Osteocyte (in vitro differentiated cells): ENCODE measurements around the gene CYSTM1. TPM values are rescaled to one million over a fixed set of nuclear protein-coding genes. Genes with fewer than 3 reads are reported as not detected.

Experiments used
- DNase-seq: peaks from one replicate; pipeline ENCODE4 v3.0.0; 2021; ENCODE audit warnings: mixed read lengths; ENCODE audit not compliant: unreplicated experiment; ENCODE audit errors: extremely low spot score
- H3K27ac Mint-ChIP-seq: one replicate; pipeline ENCODE4 v1.8.0; 2021; ENCODE audit warnings: mild to moderate bottlenecking, mixed read lengths; ENCODE audit not compliant: unreplicated experiment
- H3K27me3 Mint-ChIP-seq: one replicate; pipeline ENCODE4 v1.8.0; 2021; ENCODE audit warnings: mixed read lengths; ENCODE audit not compliant: unreplicated experiment
- H3K36me3 Mint-ChIP-seq: one replicate; pipeline ENCODE4 v1.8.0; 2021; ENCODE audit warnings: mixed read lengths; ENCODE audit not compliant: unreplicated experiment
- H3K4me1 Mint-ChIP-seq: one replicate; pipeline ENCODE4 v1.8.0; 2021; ENCODE audit warnings: mixed read lengths; ENCODE audit not compliant: unreplicated experiment
- H3K4me3 Mint-ChIP-seq: one replicate; pipeline ENCODE4 v1.8.0; 2021; ENCODE audit warnings: mild to moderate bottlenecking, moderate library complexity, mixed read lengths; ENCODE audit not compliant: unreplicated experiment
- H3K9me3 Mint-ChIP-seq: one replicate; pipeline ENCODE4 v1.8.0; 2021; ENCODE audit warnings: mixed read lengths; ENCODE audit not compliant: unreplicated experiment
- CTCF ChIP-seq: fragments of 200-600 bp; sonication (generic); IDR thresholded peaks from 2 replicates; pipeline ENCODE4 v1.5.0; 2021; ENCODE audit warnings: antibody characterized with exemption, mild to moderate bottlenecking, moderate library complexity
- total RNA-seq: library from RNA; stranded (reverse); gene quantifications from 2 replicates; pipeline ENCODE4 v1.2.1, GENCODE V29; 2021

Gene CYSTM1
- total RNA-seq, 1 donor from 2014 or later = 26.7 TPM

GRCh38 chr5:140136624-140137023 is 38.4 kb upstream of the CYSTM1 start:
- H3K27ac Mint-ChIP-seq = no peak overlapping the region
- peaks cover 3% of the 10 kb centered on the region for H3K27me3 Mint-ChIP-seq
- no peak overlapping the region for H3K4me3 Mint-ChIP-seq
- H3K36me3 Mint-ChIP-seq = no peaks in the 10 kb centered on the region
- peaks cover 8% of the 10 kb centered on the region for H3K4me1 Mint-ChIP-seq
- peaks cover 10% of the 10 kb centered on the region for H3K9me3 Mint-ChIP-seq
- no peak for TF ChIP-seq CTCF
- DNase-seq = peak; percentile 13

- DNase-seq = peak; percentile 23
- Mint-ChIP-seq H3K27me3 (peaks cover 3% of the 10 kb centered on the region), H3K36me3 (no peaks in the 10 kb centered on the region), H3K9me3 (peaks cover 10% of the 10 kb centered on the region), H3K27ac (no peak overlapping the region), H3K4me3 (no peak overlapping the region), H3K4me1 (peaks cover 5% of the 10 kb centered on the region)
- TF ChIP-seq CTCF = no peak
Measured at GRCh38 chr5:140140435-140140834, 34.6 kb upstream of the CYSTM1 start.

- peak; percentile 36 for DNase-seq
- peaks cover 10% of the 10 kb centered on the region for H3K4me1 Mint-ChIP-seq
- H3K4me3 Mint-ChIP-seq = no peak overlapping the region
- no peaks in the 10 kb centered on the region for H3K36me3 Mint-ChIP-seq
- peaks cover 4% of the 10 kb centered on the region for H3K27me3 Mint-ChIP-seq
- no peak overlapping the region for H3K27ac Mint-ChIP-seq
- TF ChIP-seq CTCF = no peak
- peaks cover 10% of the 10 kb centered on the region for H3K9me3 Mint-ChIP-seq
Measured at GRCh38 chr5:140141241-140141640, 33.7 kb upstream of the CYSTM1 start.

GRCh38 chr5:140142246-140142645 is 32.7 kb upstream of the CYSTM1 start:
- H3K36me3 Mint-ChIP-seq = no peaks in the 10 kb centered on the region
- TF ChIP-seq CTCF = no peak
- peaks cover 12% of the 10 kb centered on the region for H3K27me3 Mint-ChIP-seq
- H3K27ac Mint-ChIP-seq = no peak overlapping the region
- DNase-seq = peak; percentile 70
- H3K4me1 Mint-ChIP-seq = peaks cover 12% of the 10 kb centered on the region
- peaks cover 10% of the 10 kb centered on the region for H3K9me3 Mint-ChIP-seq
- H3K4me3 Mint-ChIP-seq = no peak overlapping the region

- peaks cover 10% of the 10 kb centered on the region for H3K9me3 Mint-ChIP-seq
- H3K36me3 Mint-ChIP-seq = no peaks in the 10 kb centered on the region
- no peak for TF ChIP-seq CTCF
- no peak overlapping the region for H3K27ac Mint-ChIP-seq
- peak; percentile 30 for DNase-seq
- H3K4me3 Mint-ChIP-seq = no peak overlapping the region
- H3K4me1 Mint-ChIP-seq = peaks cover 12% of the 10 kb centered on the region
- H3K27me3 Mint-ChIP-seq = peaks cover 18% of the 10 kb centered on the region
Measured at GRCh38 chr5:140142856-140143255, 32.1 kb upstream of the CYSTM1 start.
